Measurements from ENCODE around the gene CHRDL2.
"Not testable (repeated sequence)": the region's sequence is repeated elsewhere in the genome, so short reads cannot be mapped to it uniquely, and the experiment has no call there.

CHRDL2 gene

DNA sequence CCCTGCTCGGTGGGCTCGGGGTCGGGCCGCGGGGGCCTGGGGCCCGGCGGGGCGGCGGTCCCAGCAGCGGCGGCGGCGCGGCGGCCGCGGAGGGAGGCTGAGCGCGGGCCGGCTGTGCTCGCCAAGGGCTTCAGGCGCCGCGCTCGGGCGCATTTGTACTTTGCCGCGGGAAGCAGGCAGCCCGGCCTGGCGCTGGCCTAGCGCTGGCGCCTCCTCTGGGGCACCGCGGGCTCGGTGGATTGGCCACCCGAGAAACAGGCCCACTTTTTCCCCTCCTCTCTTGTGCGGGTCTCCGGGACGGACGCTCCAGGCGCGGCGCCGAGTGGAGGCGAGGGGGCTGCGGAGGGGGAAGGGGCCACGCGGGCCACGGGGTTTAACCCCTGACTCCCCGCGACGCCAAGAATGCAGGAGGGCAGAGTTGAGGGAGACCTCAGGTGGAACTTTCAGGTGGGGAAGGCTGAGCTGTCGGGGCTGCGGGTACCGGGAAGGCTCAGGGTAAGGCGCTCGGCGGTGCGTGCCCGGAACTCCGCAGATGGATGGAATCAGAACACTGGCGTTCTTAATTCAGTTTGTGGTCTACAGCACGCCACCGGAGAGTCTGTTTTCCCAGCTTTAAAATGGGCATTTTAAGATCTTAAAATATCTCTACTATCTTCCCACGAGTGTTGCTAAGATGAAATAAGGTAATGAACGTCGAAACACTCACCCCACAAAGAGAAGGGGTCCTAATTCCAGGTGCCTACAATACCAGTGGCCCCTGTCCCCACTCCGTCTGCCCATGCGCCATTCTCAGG lies at the start of gene CHRDL2:
Gene CHRDL2, minus strand, starts transcription at position 126 of the 794 bp plus-strand sequence. CDS start 538 bp downstream, outside the sequence.
- DNase-seq (ENCODE audit: low spot score), result no peak

DNA sequence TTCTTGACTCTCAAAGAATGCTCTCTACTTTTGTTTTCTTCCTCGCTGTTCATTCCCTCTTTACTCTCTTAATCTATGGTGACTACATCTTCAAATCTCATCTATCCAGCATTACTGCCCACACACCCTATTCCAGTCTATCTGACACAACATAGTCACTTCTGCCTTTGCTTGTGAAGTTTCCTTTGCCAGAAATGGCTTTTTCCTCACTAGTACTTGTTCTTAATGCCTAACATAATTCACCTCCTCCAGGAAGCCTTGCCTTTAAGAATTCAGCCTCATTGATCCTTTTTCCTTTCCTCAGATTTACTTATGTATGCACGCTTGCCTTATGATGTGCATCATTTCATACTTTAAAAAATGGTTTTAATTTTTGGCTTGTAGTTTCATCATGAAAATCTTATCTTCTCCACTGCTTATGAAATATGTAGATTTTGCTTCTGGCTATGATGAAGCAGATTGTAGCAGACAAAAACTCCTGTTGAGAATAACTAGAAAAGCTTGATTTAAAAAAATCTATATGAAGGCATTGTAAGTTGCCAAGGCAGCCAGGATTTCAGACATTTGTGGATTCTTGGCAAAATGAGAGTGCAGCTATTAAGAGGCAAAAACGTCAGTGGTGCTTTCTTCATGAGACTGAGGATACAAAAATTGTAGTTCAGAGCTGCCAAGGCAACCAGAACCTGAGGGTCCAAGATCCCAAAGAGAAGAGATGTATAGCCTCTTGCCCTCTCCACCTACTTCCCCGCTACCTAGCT lies 49.2 kb upstream of the CHRDL2 start:
- no peak for DNase-seq (ENCODE audit: low spot score)

- DNase-seq (ENCODE audit: low spot score), result no peak
These were observed 47.4 kb upstream of the CHRDL2 start for GRCh38 chr11:74778581-74778980.

GRCh38 chr11:74777877-74778276 lies 46.7 kb upstream of the CHRDL2 start:
- no peak for DNase-seq (ENCODE audit: low spot score)

- no peak for DNase-seq (ENCODE audit: low spot score)
These were observed 45.8 kb upstream of the CHRDL2 start for GRCh38 chr11:74777038-74777437.

DNA sequence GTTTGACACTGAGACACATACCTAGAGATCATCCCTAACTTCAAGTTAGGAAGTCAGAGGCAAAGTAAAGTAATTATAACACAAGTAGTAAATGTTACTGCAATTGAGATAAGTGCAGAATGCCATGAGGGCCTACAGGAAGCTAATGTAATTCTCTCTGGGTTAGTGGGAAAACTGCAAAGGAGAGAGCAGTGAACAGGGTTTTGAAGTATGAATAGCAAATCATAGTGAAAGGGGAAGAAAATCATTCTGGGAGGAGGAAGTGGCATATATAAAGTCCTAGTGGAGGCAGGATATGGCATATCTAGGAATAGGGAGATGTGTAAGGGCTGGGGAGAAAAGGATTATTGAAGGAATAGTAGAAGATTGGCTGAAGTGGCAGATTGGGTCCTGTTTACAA lies 45.3 kb upstream of the CHRDL2 start:
- DNase-seq (ENCODE audit: low spot score), result no peak

- DNase-seq (ENCODE audit: low spot score), result no peak
These were observed 44.5 kb upstream of the CHRDL2 start for GRCh38 chr11:74775762-74776161.

GRCh38 chr11:74773476-74773875 lies 42.2 kb upstream of the CHRDL2 start:
- DNase-seq (ENCODE audit: low spot score), result no peak

- no peak for DNase-seq (ENCODE audit: low spot score)
These were observed 39.9 kb upstream of the CHRDL2 start for GRCh38 chr11:74771139-74771538.

- DNase-seq (ENCODE audit: low spot score), result no peak
These were observed 39.2 kb upstream of the CHRDL2 start for GRCh38 chr11:74770456-74770855.

DNA sequence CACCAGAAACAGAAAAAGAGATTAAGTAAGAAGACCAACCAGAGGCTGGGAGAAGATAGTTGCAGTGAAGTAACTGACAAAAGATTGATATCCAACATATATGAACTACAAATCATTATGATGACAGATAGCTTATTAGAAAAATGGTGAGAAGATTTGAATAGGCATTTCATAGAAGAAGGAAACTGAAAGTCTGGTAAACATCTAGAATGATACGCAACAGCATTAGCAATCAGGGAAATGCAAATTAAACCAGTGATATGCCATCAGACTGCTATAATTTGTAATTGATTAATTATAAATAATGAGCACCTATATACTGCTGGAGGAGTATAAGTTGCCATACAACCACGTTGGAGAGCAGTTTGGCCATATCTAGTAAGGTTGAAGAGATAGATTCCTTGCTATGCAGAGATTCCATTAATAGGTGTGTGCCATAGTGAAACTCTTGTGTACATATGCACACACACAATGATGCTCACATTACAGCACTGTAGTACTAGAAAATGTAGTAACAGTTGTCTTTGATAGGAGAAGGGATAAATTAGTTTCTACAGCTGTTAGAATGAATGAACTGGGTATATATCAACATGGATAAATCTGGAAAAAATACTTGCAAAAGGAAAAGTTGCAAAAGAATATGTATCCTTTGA lies 38.0 kb upstream of the CHRDL2 start:
- no peak for DNase-seq (ENCODE audit: low spot score)

DNA sequence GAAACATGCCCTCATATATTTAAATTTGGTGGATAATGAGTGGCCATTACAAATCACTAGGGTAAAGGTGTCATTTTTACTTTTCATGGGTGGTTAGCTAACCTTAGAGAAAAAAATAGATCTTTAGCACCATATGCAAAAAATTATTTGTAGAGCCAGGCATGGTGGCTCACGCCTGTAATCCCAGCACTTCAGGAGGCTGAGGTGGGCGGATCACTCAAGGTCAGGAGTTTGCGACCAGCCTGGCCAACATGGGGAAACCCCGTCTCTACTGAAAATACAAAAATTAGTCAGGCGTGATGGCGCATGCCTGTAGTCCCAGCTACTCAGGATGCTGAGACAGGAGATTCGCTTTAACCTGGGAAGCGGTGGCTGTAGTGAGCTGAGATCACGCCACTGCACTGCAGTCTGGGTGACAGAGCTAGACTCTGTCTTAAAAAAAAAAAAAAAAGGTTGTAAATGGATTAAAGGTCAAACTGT lies 37.0 kb upstream of the CHRDL2 start:
- DNase-seq (ENCODE audit: low spot score), result not testable (repeated sequence)

DNA sequence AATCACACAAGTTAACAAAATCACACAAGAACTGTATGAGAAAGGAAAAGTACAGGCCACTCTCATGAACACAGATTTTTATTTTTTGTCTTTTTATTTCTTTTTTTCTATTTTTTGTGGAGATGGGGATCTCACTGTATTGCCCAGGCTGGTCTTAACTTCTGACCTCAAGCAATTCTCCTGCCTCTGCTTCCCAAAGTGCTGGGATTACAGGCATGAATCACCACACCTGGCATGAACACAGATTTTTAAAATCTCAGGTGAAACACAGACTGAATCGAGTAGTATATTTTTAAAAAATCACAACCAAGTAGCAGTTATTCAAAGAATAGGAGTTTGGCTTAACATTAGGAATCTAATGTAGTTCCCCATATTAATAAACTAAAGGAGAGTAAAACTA lies 35.7 kb upstream of the CHRDL2 start:
- DNase-seq (ENCODE audit: low spot score), result no peak

DNA sequence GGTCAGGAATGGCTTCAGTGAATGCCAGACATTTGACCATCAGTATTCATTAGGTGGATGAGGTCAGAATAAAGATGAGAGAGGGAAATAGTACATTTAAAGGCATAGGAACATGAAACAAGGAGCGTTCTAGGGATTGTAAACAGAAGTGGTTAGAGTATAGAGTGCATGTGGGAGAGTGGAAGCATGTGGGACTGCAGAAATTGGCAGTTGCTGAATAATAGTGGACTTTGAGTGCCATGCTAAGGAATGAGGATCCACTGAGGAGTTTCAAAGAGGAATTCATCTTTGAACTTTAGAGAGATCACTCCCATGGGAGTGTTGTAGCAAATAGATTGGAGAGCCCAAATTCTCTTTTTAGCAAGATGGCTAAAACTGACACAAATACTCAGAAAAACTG lies 25.3 kb upstream of the CHRDL2 start:
- DNase-seq (ENCODE audit: low spot score), result no peak

DNA sequence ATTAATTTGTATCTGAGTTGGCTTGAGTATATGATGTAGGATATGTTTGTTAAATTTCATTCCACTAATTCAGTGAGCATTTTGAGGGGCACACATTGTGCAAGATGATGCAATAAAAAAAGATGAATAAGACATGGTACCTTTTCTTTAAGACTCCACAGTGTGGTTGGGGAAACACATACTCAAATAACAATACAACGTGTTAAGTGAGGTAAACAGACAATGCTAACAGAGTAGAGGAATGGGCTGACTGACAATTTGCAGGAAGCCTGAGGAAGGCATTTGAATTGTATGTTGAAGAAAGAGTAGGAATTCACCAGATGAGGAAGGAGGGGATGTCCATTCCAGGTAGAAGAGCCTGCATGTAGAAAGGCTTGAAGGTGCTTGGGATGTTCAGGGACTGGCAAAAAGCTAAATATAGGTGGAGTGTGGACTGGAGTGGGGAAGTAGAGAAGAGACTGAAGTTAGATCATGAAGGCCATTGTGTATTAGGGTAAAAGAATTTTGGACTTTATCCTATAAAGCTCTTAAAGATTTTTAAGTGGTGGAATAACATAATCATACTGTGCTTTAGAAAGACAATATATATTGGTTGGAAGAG lies 24.3 kb upstream of the CHRDL2 start:
- DNase-seq (ENCODE audit: low spot score), result no peak

- DNase-seq (ENCODE audit: low spot score), result no peak
These were observed 23.5 kb upstream of the CHRDL2 start for GRCh38 chr11:74754507-74755252.

DNA sequence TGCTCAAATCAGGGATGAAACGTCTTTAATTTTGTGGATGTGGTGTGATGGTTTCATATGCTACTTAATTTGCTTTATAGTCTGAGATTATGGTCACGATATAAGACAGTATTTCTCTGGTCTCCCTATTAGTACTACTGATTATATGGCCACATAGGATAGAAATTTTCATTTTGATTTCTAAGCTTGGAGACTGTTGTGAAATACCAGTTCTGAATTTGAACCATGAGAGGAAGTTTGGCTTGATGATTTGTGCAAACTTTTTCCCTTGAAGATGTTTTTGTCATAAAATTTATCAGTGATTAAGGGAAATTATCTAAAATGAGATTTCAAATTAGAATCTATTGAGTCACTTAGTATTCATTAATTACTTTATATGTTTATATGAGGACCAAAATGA lies 20.1 kb upstream of the CHRDL2 start:
- no peak for DNase-seq (ENCODE audit: low spot score)

DNA sequence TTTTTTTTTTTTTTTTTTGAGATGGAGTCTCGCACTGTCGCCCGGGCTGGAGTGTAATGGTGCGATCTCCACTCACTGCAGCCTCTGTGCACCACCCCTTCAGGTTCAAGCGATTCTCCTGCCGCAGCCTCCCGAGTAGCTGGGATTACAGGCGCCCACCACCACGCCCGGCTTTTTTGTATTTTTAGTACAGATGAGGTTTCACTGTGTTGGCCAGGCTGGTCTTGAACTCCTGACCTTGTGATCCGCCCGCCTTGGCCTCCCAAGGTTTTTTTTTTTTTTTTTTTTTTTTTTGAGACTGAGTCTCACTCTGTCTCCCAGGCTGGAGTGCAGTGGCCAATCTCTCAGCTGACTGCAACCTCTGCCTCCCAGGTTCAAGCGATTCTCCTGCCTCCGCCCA lies 19.4 kb upstream of the CHRDL2 start:
- DNase-seq (ENCODE audit: low spot score), result not testable (repeated sequence)

DNA sequence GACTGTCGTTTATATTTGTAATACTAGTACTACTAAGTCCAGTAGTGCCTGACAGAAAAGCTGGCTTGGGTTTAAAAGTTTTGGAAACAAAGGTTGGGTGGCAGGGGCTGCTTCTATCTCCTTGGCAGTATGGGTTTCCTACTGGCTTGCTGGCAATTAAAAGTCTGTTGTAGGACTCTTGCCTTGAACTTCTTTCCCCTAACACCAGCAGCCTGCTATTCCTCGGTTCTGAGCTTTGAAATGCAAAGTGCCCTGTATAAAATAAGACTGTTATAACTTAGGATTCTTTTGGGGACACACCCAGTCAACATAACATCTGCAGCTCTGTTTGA lies 18.7 kb upstream of the CHRDL2 start:
- DNase-seq (ENCODE audit: low spot score), result no peak

DNA sequence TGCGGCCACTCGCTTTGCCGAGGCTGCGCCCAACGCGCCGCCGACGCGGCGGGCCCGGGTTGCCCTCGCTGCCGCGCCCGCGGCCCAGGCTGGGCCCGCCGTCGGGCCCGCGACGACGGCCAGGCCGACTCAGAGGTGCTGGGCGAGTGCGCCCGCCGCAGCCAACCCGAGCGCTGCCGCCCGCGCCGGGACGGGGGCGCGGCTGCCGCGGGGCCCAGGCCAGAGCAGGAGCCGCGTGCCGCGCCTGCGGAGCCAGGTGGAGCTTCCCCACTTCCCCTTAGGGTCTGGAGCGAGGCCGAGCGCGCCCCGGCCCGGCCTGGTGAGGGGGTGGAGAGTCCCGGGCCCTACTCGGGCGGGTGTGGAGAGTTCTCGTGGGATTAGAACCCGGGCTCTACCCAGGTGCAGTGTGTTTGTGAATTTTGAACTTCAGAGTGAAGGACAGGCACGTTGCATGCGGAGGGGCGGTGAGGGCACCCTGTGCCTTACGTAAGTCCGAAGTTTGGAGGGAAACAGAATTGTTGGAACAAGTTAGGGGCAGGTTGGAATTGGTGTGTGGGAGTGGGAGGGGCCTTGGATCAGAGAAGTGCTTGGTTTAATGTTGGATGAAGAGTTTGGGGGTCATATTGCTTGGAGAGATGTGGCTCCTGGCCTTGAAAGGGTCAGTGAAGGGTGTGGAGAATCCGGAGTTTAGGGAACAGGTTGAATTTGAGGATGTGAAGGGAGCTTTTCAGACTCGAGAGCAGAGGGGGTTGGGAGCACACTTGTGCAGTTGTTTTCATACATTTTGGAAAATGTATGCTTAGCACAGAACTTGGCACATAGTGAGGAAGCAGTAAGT lies 18.1 kb upstream of the CHRDL2 start:
- DNase-seq (ENCODE audit: low spot score), result no peak
